Activated T-cell treated with anti-CD3 and anti-CD28 coated beads for 24 hours (primary cell): Measurements from ENCODE around the gene ASCC2.
A peak's percentile ranks its signal among the peaks of the same experiment; 100 is the strongest.
"Not testable (repeated sequence)": the region's sequence is repeated elsewhere in the genome, so short reads cannot be mapped to it uniquely, and the experiment has no call there.

Source experiments
- DNase-seq: peaks from one replicate; pipeline ENCODE4 v3.0.0-alpha.2; 2020; ENCODE audit warnings: low read depth

ASCC2 gene

GRCh38 chr22:29837741-29838598, at the start of gene ASCC2:
TSS of gene ASCC2 (minus strand) at chr22:29838274. CDS start at chr22:29832325, 5,949 bp downstream.
- DNase-seq: peak; percentile 99

GRCh38 chr22:29887358-29887757, 49.3 kb upstream of the ASCC2 start:
- DNase-seq: no peak

- DNase-seq: no peak
Observed at GRCh38 chr22:29886596-29886995, 48.5 kb upstream of the ASCC2 start.

- no peak for DNase-seq
Observed at GRCh38 chr22:29885610-29886009, 47.5 kb upstream of the ASCC2 start.

GRCh38 chr22:29883775-29884097, 45.7 kb upstream of the ASCC2 start:
- DNase-seq: no peak

- DNase-seq: peak; percentile 94
Observed at GRCh38 chr22:29883045-29883774, 45.1 kb upstream of the ASCC2 start, which contains the start of gene MTMR3. TSS of gene MTMR3 (plus strand) at chr22:29883174. CDS start at chr22:29971060, 87,886 bp downstream.

- DNase-seq: no peak
Observed at GRCh38 chr22:29882716-29883044, 44.6 kb upstream of the ASCC2 start.

- DNase-seq: no peak
Observed at GRCh38 chr22:29879753-29880152, 41.7 kb upstream of the ASCC2 start.

GRCh38 chr22:29877620-29878019, 39.5 kb upstream of the ASCC2 start:
- no peak for DNase-seq

- no peak for DNase-seq
Observed at GRCh38 chr22:29873943-29874342, 35.9 kb upstream of the ASCC2 start.

- no peak for DNase-seq
Observed at GRCh38 chr22:29872989-29873388, 34.9 kb upstream of the ASCC2 start.

GRCh38 chr22:29872144-29872893, 34.2 kb upstream of the ASCC2 start:
- DNase-seq: no peak

GRCh38 chr22:29871684-29872083, 33.6 kb upstream of the ASCC2 start:
- DNase-seq: no peak

- DNase-seq: no peak
Observed at GRCh38 chr22:29870574-29870973, 32.5 kb upstream of the ASCC2 start.

- DNase-seq: no peak
Observed at GRCh38 chr22:29867851-29868250, 29.8 kb upstream of the ASCC2 start.

- no peak for DNase-seq
Observed at GRCh38 chr22:29867260-29867659, 29.2 kb upstream of the ASCC2 start.

GRCh38 chr22:29865572-29865971, 27.5 kb upstream of the ASCC2 start:
- not testable (repeated sequence) for DNase-seq

GRCh38 chr22:29861672-29862297, 23.7 kb upstream of the ASCC2 start:
- no peak for DNase-seq

GRCh38 chr22:29860006-29860766, 22.1 kb upstream of the ASCC2 start:
- DNase-seq: no peak

- DNase-seq: not testable (repeated sequence)
Observed at GRCh38 chr22:29859030-29859429, 21.0 kb upstream of the ASCC2 start.

GRCh38 chr22:29856496-29856895, 18.4 kb upstream of the ASCC2 start:
- DNase-seq: no peak
